Fibroblast of lung (primary cell): Measurements from ENCODE around the gene CYS1. TPM values are rescaled to one million over a fixed set of nuclear protein-coding genes. Genes with fewer than 3 reads are reported as not detected.
"Not testable (repeated sequence)": the region's sequence is repeated elsewhere in the genome, so short reads cannot be mapped to it uniquely, and the experiment has no call there.

ENCODE experiments used
- DNase-seq, 2 donors: peaks; one replicate each; pipeline versions ENCODE4 v3.0.0 to v3.0.0-alpha.2; 2010; ENCODE audit warnings: low read depth in 2 of 2
- H2AFZ ChIP-seq: 2 replicates; pipeline ENCODE4 v1.5.1; 2012; ENCODE audit warnings: low read length, control low read depth, inconsistent platforms
- H3K27ac ChIP-seq: 2 replicates; pipeline ENCODE4 v1.5.1; 2011; ENCODE audit warnings: low read length, control low read depth; ENCODE audit not compliant: insufficient read depth
- H3K27me3 ChIP-seq: 2 replicates; pipeline ENCODE4 v1.5.1; 2011; ENCODE audit warnings: mild to moderate bottlenecking, low read length; ENCODE audit not compliant: control insufficient read depth, insufficient read depth
- H3K36me3 ChIP-seq: 2 replicates; pipeline ENCODE4 v1.5.1; 2011; ENCODE audit warnings: low read length; ENCODE audit not compliant: control insufficient read depth, insufficient read depth
- H3K4me1 ChIP-seq: 2 replicates; pipeline ENCODE4 v1.5.1; 2011; ENCODE audit warnings: low read length; ENCODE audit not compliant: control insufficient read depth, insufficient read depth; ENCODE audit errors: extremely low read depth
- H3K4me2 ChIP-seq: 2 replicates; pipeline ENCODE4 v1.5.1; 2011; ENCODE audit warnings: low read length, control low read depth; ENCODE audit not compliant: insufficient read depth; ENCODE audit errors: extremely low read depth
- H3K4me3 ChIP-seq, 4 experiments: fragments of 200-600 bp in 1 of 4; sonication (generic) in 1 of 4; replicated peaks in 1 of 4; 2 replicates each; pipeline ENCODE4 v1.5.1; 2011 to 2016; ENCODE audit warnings: low read length in 4 of 4, low read depth in 3 of 4, mild to moderate bottlenecking in 3 of 4, control low read depth in 2 of 4, inconsistent platforms in 1 of 4, mixed read lengths in 1 of 4; ENCODE audit not compliant: insufficient read depth in 1 of 4; ENCODE audit errors: control extremely low read depth in 1 of 4
- H3K79me2 ChIP-seq: 2 replicates; pipeline ENCODE4 v1.5.1; 2012; ENCODE audit warnings: mild to moderate bottlenecking, low read length, inconsistent platforms; ENCODE audit not compliant: control insufficient read depth, insufficient read depth
- H3K9ac ChIP-seq: 2 replicates; pipeline ENCODE4 v1.5.1; 2011; ENCODE audit warnings: mild to moderate bottlenecking, low read length, control low read depth; ENCODE audit not compliant: insufficient read depth
- H3K9me3 ChIP-seq: 2 replicates; pipeline ENCODE4 v1.5.1; 2012; ENCODE audit warnings: low read depth, low read length; ENCODE audit not compliant: control insufficient read depth, insufficient read depth
- H4K20me1 ChIP-seq: 2 replicates; pipeline ENCODE4 v1.5.1; 2011; ENCODE audit warnings: low read length; ENCODE audit not compliant: control insufficient read depth, insufficient read depth; ENCODE audit errors: extremely low read depth
- EZH2 ChIP-seq: IDR thresholded peaks from 2 replicates; pipeline ENCODE4 v1.5.1; 2012; ENCODE audit warnings: low read length, control low read depth, mild to moderate bottlenecking; ENCODE audit errors: missing control alignments
- polyA plus RNA-seq, 2 donors: library from polyadenylated mRNA; depleted of rRNA in 1 of 2; stranded (reverse) in 1 of 2; unstranded in 1 of 2; fragments of >200 nt; gene quantifications; 2 replicates each; pipeline ENCODE4 v1.2.1, GENCODE V29; 2011 to 2012; ENCODE audit warnings: missing spikeins in 1 of 2
- total RNA-seq: library from RNA; depleted of rRNA; stranded (reverse); fragments of >200 nt; gene quantifications from 2 replicates; pipeline ENCODE4 v1.2.1, GENCODE V29; 2014
- TF ChIP-seq, protein P1 (sequence below), 2 donors: IDR thresholded peaks in 1 of 2; conservative IDR thresholded peaks in 1 of 2; 1 replicate in 1 of 2; 2 replicates in 1 of 2; pipeline ENCODE4 v1.5.1; 2011 to 2012; ENCODE audit warnings: low read length in 2 of 2, control low read depth in 1 of 2, inconsistent platforms in 1 of 2, low read depth in 1 of 2, mild to moderate bottlenecking in 1 of 2

The CYS1 gene
- total and polyA plus RNA-seq, 2 donors (not counting 1 experiment from before 2014, with no cell fraction given), result 0.31 to 5.1 TPM

DNA sequence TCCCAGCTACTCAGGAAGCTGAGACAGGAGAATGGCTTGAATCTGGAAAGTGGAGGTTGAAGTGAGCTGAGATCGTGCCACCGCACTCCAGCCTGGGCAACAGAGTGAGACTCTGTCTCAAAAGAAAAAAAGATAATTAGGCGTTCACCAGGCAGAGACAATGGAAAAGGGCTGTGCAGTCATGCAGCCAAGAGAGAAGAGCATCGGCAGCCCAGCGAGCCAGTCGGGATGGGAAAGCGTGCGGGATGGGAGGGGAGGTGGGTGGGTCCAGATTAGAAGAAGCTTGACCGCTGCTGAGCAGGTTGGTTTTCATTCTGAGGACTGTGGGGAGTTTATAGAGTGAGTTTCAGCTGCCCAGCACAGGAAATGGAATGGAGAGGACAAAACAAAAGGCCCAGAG is 15.0 kb upstream of the CYS1 start:
- Histone ChIP-seq H2AFZ (no peak overlapping the region), H3K4me3 (no peak overlapping the region), H3K9me3 (no peaks in the 10 kb centered on the region), H3K4me2 (no peak overlapping the region), H3K27ac (no peak overlapping the region), H4K20me1 (no peaks in the 10 kb centered on the region), H3K79me2 (no peaks in the 10 kb centered on the region), H3K27me3 (peaks cover 17% of the 10 kb centered on the region), H3K36me3 (no peaks in the 10 kb centered on the region), H3K4me1 (no peaks in the 10 kb centered on the region), H3K9ac (no peak overlapping the region)
- no peak for DNase-seq
- TF ChIP-seq EZH2, result no peak
- TF ChIP-seq, protein P1, sequence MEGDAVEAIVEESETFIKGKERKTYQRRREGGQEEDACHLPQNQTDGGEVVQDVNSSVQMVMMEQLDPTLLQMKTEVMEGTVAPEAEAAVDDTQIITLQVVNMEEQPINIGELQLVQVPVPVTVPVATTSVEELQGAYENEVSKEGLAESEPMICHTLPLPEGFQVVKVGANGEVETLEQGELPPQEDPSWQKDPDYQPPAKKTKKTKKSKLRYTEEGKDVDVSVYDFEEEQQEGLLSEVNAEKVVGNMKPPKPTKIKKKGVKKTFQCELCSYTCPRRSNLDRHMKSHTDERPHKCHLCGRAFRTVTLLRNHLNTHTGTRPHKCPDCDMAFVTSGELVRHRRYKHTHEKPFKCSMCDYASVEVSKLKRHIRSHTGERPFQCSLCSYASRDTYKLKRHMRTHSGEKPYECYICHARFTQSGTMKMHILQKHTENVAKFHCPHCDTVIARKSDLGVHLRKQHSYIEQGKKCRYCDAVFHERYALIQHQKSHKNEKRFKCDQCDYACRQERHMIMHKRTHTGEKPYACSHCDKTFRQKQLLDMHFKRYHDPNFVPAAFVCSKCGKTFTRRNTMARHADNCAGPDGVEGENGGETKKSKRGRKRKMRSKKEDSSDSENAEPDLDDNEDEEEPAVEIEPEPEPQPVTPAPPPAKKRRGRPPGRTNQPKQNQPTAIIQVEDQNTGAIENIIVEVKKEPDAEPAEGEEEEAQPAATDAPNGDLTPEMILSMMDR (conservative IDR thresholded peaks at IDR 0.05 in 1 of 2, IDR thresholded peaks at IDR 0.05 in 1 of 2; ENCODE audit: low read depth in 1 of 2, low read length in 2 of 2), result no peak

DNA sequence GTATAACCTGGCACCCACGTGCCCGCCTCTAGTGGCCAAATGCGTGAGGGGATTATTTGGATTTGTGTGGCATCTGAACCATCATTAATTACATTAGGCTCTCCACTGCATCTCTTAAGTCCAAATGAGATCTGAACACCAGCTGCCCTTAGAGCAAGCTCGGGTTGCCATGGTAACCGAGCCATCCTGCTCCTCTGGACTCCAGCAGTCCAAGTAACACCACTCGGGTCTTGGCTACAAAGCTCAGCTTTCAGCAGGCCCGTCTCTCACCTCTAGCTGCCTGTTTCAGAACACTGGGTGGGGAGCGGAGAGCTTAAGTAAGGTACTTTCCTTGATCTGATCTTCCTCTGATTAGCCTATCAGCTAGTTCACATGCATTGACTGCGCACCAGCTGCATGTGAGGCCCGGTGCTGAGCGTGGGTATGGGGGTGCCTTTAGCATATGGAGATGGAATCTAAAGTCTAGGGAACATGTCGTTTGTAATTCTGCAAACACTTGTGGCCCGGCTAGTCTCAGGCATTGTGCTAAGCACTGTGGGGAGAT is 14.1 kb upstream of the CYS1 start:
- no peaks in the 10 kb centered on the region for H3K36me3 ChIP-seq

DNA sequence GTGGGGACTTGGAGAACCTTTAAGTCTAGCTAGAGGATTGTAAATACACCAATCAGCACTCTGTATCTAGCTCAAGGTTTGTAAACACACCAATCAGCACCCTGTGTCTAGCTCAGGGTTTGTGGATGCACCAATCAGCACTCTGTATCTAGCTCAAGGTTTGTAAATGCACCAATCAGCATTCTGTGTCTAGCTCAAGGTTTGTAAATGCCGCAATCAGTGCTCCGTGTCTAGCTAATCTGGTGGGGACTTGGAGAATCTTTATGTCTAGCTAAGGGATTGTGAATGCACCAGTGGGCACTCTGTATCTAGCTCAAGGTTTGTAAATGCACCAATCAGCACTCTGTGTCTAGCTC is 11.7 kb upstream of the CYS1 start:
- not testable (repeated sequence) for H3K27ac ChIP-seq, H3K4me1 ChIP-seq, H3K4me2 ChIP-seq, H4K20me1 ChIP-seq, H2AFZ ChIP-seq, H3K9me3 ChIP-seq, DNase-seq, H3K9ac ChIP-seq, H3K36me3 ChIP-seq, H3K79me2 ChIP-seq, H3K4me3 ChIP-seq
- peaks cover 28% of the 10 kb centered on the region for H3K27me3 ChIP-seq

More for the DNA sequence above, 14.1 kb upstream of the CYS1 start:
- no peak overlapping the region for H2AFZ ChIP-seq
- peaks cover 20% of the 10 kb centered on the region for H3K27me3 ChIP-seq
- H3K4me2 ChIP-seq, result no peak overlapping the region
- no peak for DNase-seq
- no peaks in the 10 kb centered on the region for H3K9me3 ChIP-seq
- H3K4me3 ChIP-seq, result no peak overlapping the region
- no peak overlapping the region for H3K9ac ChIP-seq
- no peaks in the 10 kb centered on the region for H3K79me2 ChIP-seq
- no peak for TF ChIP-seq EZH2
- TF ChIP-seq, protein P1 (conservative IDR thresholded peaks at IDR 0.05 in 1 of 2, IDR thresholded peaks at IDR 0.05 in 1 of 2; ENCODE audit: low read depth in 1 of 2, low read length in 2 of 2), result no peak
- H4K20me1 ChIP-seq, result no peaks in the 10 kb centered on the region
- H3K4me1 ChIP-seq, result no peaks in the 10 kb centered on the region
- no peak overlapping the region for H3K27ac ChIP-seq
